Measurements from ENCODE around the gene CCDC14. TPM values are rescaled to one million over a fixed set of nuclear protein-coding genes. Genes with fewer than 3 reads are reported as not detected.
A peak's percentile ranks its signal among the peaks of the same experiment; 100 is the strongest.
"Not testable (repeated sequence)": the region's sequence is repeated elsewhere in the genome, so short reads cannot be mapped to it uniquely, and the experiment has no call there.

Gene CCDC14
- total RNA-seq, 4 donors from 2014 or later, result 3.9 to 16.7 (median 6.4) TPM

GRCh38 chr3:123980539-123980938 lies 19.5 kb upstream of the CCDC14 start:
- Histone ChIP-seq H3K36me3 (no peaks in the 10 kb centered on the region), H3K9me3 (no peaks in the 10 kb centered on the region), H3K27me3 (peaks cover 0 to 13% (median 12%) of the 10 kb centered on the region in 3 donors), H3K4me1 (peaks cover 4% of the 10 kb centered on the region in 2 donors), H3K27ac (no peak overlapping the region), H3K4me3 (no peak overlapping the region)
- intact Hi-C loops (cut with DNase I; ENCODE audit: low total_unique reads) (loop anchor here (10.0 kb wide), 1 partner anchor 326 kb away; no protein-coding TSS in a partner anchor), in situ Hi-C loops (cut with MboI; ENCODE audit: low sequenced_read_pairs in 4 of 4) (no loop called here)
- TF ChIP-seq POLR2A (IDR thresholded peaks at IDR 0.05) (no peak), CTCF (IDR thresholded peaks at IDR 0.05 in 4 of 5, conservative IDR thresholded peaks at IDR 0.05 in 1 of 5) (no peak)
- DNase-seq (no peak), ATAC-seq (no peak)

- Histone ChIP-seq H3K4me3 (peak overlapping the region in 3 of 4 donors; percentile 9 to 46 (median 36)), H3K27me3 (peaks cover 0 to 13% (median 12%) of the 10 kb centered on the region in 3 donors)
- peak in 1 of 2 donors; percentile 11 for DNase-seq
- ATAC-seq, result peak; percentile 89 to 90
- H3K9me3 ChIP-seq; H3K36me3 ChIP-seq; in situ Hi-C loops (cut with MboI; ENCODE audit: low sequenced_read_pairs in 4 of 4); H3K4me1 ChIP-seq; H3K27ac ChIP-seq: not testable (repeated sequence)
- peak; percentile 8 to 78 (median 53) for TF ChIP-seq CTCF (IDR thresholded peaks at IDR 0.05 in 4 of 5, conservative IDR thresholded peaks at IDR 0.05 in 1 of 5)
- intact Hi-C loops (cut with DNase I; ENCODE audit: low total_unique reads), result loop anchor here (10.0 kb wide), 1 partner anchor 325 kb away; no protein-coding TSS in a partner anchor
Observed at GRCh38 chr3:123979525-123980501, 18.8 kb upstream of the CCDC14 start.

- H3K9me3 ChIP-seq; ATAC-seq; H3K27ac ChIP-seq; intact Hi-C loops (cut with DNase I; ENCODE audit: low total_unique reads); H3K4me3 ChIP-seq; H3K4me1 ChIP-seq; DNase-seq; in situ Hi-C loops (cut with MboI; ENCODE audit: low sequenced_read_pairs in 4 of 4); H3K36me3 ChIP-seq: not testable (repeated sequence)
- peaks cover 0 to 13% (median 10%) of the 10 kb centered on the region in 3 donors for H3K27me3 ChIP-seq
Observed at GRCh38 chr3:123976904-123977303, 15.9 kb upstream of the CCDC14 start.

- H3K36me3 ChIP-seq; H3K4me1 ChIP-seq; ATAC-seq; DNase-seq; H3K4me3 ChIP-seq; H3K9me3 ChIP-seq; H3K27me3 ChIP-seq; H3K27ac ChIP-seq; in situ Hi-C loops (cut with MboI; ENCODE audit: low sequenced_read_pairs in 4 of 4); intact Hi-C loops (cut with DNase I; ENCODE audit: low total_unique reads): not testable (repeated sequence)
Observed at GRCh38 chr3:123976181-123976898, 15.3 kb upstream of the CCDC14 start.

GRCh38 chr3:123975030-123975429 lies 14.0 kb upstream of the CCDC14 start:
- intact Hi-C loops (cut with DNase I; ENCODE audit: low total_unique reads), result not testable (repeated sequence)

GRCh38 chr3:123971406-123971805 lies 10.4 kb upstream of the CCDC14 start:
- DNase-seq (no peak), ATAC-seq (no peak)
- Histone ChIP-seq H3K27me3 (peaks cover 0 to 4% (median 0%) of the 10 kb centered on the region in 3 donors), H3K4me3 (no peak overlapping the region), H3K4me1 (no peaks in the 10 kb centered on the region), H3K27ac (no peak overlapping the region), H3K36me3 (no peaks in the 10 kb centered on the region), H3K9me3 (no peaks in the 10 kb centered on the region)
- in situ Hi-C loops (cut with MboI; ENCODE audit: low sequenced_read_pairs in 4 of 4), result no loop called here
- intact Hi-C loops (cut with DNase I; ENCODE audit: low total_unique reads), result no loop called here
- no peak for TF ChIP-seq CTCF (IDR thresholded peaks at IDR 0.05 in 4 of 5, conservative IDR thresholded peaks at IDR 0.05 in 1 of 5)
- no peak for TF ChIP-seq POLR2A (IDR thresholded peaks at IDR 0.05)

More at GRCh38 chr3:123975030-123975429, 14.0 kb upstream of the CCDC14 start:
- H3K27me3 ChIP-seq; H3K4me3 ChIP-seq; in situ Hi-C loops (cut with MboI; ENCODE audit: low sequenced_read_pairs in 4 of 4); H3K36me3 ChIP-seq; H3K27ac ChIP-seq; DNase-seq; ATAC-seq; H3K4me1 ChIP-seq; H3K9me3 ChIP-seq: not testable (repeated sequence)

GRCh38 chr3:123967260-123967659 lies 6.2 kb upstream of the CCDC14 start:
- ATAC-seq; H3K9me3 ChIP-seq; H3K4me1 ChIP-seq; H3K27ac ChIP-seq; DNase-seq; H3K36me3 ChIP-seq; in situ Hi-C loops (cut with MboI; ENCODE audit: low sequenced_read_pairs in 4 of 4); H3K4me3 ChIP-seq; H3K27me3 ChIP-seq: not testable (repeated sequence)
- intact Hi-C loops (cut with DNase I; ENCODE audit: low total_unique reads), result loop anchor here (10.0 kb wide), 1 partner anchor 82 kb away; the partner anchor contains the start of gene MYLK

GRCh38 chr3:123966799-123967198 lies 5.8 kb upstream of the CCDC14 start:
- H3K9me3 ChIP-seq; H3K27me3 ChIP-seq; H3K27ac ChIP-seq; H3K4me1 ChIP-seq; DNase-seq; H3K36me3 ChIP-seq; ATAC-seq; H3K4me3 ChIP-seq; in situ Hi-C loops (cut with MboI; ENCODE audit: low sequenced_read_pairs in 4 of 4): not testable (repeated sequence)
- intact Hi-C loops (cut with DNase I; ENCODE audit: low total_unique reads), result loop anchor here (10.0 kb wide), 1 partner anchor 82 kb away; the partner anchor contains the start of gene MYLK

Data from gastrocnemius medialis (tissue), 4 donors.